NCI-H510A treated with DMSO at 0.1 percent for 48 hours (cell line): ENCODE results near the gene RAB23.

Source experiments
- DNase-seq: peaks from one replicate; lab custom pipeline; 2025; lab: John Stamatoyannopoulos, UW

The RAB23 gene

GRCh38 chr6:57221936-57222742, at the start of gene RAB23:
Gene RAB23, minus strand, starts transcription at chr6:57222307. Its CDS starts 11,927 bp downstream, at chr6:57210380.
- DNase-seq = peak; percentile 97

- DNase-seq = no peak
Observed at GRCh38 chr6:57268294-57268640, 46.2 kb upstream of the RAB23 start.

GRCh38 chr6:57267586-57268293, 45.6 kb upstream of the RAB23 start:
- peak; percentile 76 for DNase-seq

- no peak for DNase-seq
Observed at GRCh38 chr6:57265755-57266221, 43.7 kb upstream of the RAB23 start.

- DNase-seq = no peak
Observed at GRCh38 chr6:57263739-57264138, 41.6 kb upstream of the RAB23 start.

GRCh38 chr6:57262901-57263694, 41.0 kb upstream of the RAB23 start:
- no peak for DNase-seq

GRCh38 chr6:57262488-57262887, 40.4 kb upstream of the RAB23 start:
- DNase-seq = no peak

- DNase-seq = no peak
Observed at GRCh38 chr6:57261926-57262325, 39.8 kb upstream of the RAB23 start.

GRCh38 chr6:57259064-57259463, 37.0 kb upstream of the RAB23 start:
- no peak for DNase-seq

GRCh38 chr6:57257911-57258541, 35.9 kb upstream of the RAB23 start:
- DNase-seq = no peak

GRCh38 chr6:57256541-57256940, 34.4 kb upstream of the RAB23 start:
- DNase-seq = no peak

- DNase-seq = no peak
Observed at GRCh38 chr6:57255451-57256169, 33.5 kb upstream of the RAB23 start.

- DNase-seq = no peak
Observed at GRCh38 chr6:57254055-57254717, 32.1 kb upstream of the RAB23 start.

GRCh38 chr6:57252975-57253374, 30.9 kb upstream of the RAB23 start:
- no peak for DNase-seq

GRCh38 chr6:57252137-57252536, 30.0 kb upstream of the RAB23 start:
- DNase-seq = no peak

GRCh38 chr6:57250348-57250747, 28.2 kb upstream of the RAB23 start:
- no peak for DNase-seq

- DNase-seq = no peak
Observed at GRCh38 chr6:57248311-57248895, 26.3 kb upstream of the RAB23 start.

- no peak for DNase-seq
Observed at GRCh38 chr6:57247603-57248002, 25.5 kb upstream of the RAB23 start.

- no peak for DNase-seq
Observed at GRCh38 chr6:57246307-57246706, 24.2 kb upstream of the RAB23 start.

GRCh38 chr6:57243954-57244353, 21.8 kb upstream of the RAB23 start:
- no peak for DNase-seq
